K562 (cell line): ENCODE results near the gene MADCAM1. TPM values are rescaled to one million over a fixed set of nuclear protein-coding genes. Genes with fewer than 3 reads are reported as not detected.

Experiments
- ARHGAP35 ChIP-seq: fragments of 450-650 bp; IDR thresholded peaks from 2 replicates; pipeline ENCODE4 v1.6.1; 2018; ENCODE audit not compliant: partially characterized antibody
- ARNT ChIP-seq, 2 experiments: fragments of 450-650 bp; IDR thresholded peaks; 2 replicates each; pipeline ENCODE4 v1.6.1; 2016; ENCODE audit warnings: mild to moderate bottlenecking in 1 of 2
- DDX20 ChIP-seq: fragments of 450-650 bp; IDR thresholded peaks from 2 replicates; pipeline ENCODE4 v1.6.1; 2016; ENCODE audit warnings: missing genetic modification characterization, low read depth, mild to moderate bottlenecking, missing compliant biosample characterization, moderate library complexity
- EHMT2 ChIP-seq: fragments of 450-650 bp; IDR thresholded peaks from 2 replicates; pipeline ENCODE4 v1.6.1; 2018; ENCODE audit warnings: antibody characterized with exemption
- EP400 ChIP-seq: fragments of 450-650 bp; IDR thresholded peaks from 2 replicates; pipeline ENCODE4 v1.6.1; 2017; ENCODE audit warnings: antibody characterized with exemption, mild to moderate bottlenecking, moderate library complexity
- GABPA ChIP-seq: fragments of 200-800 bp; sonication (Bioruptor generic); conservative IDR thresholded peaks from 2 replicates; pipeline ENCODE4 v1.6.1; 2016; ENCODE audit warnings: low read depth, missing genetic modification characterization, missing compliant biosample characterization
- POLR2AphosphoS5 ChIP-seq: IDR thresholded peaks from 2 replicates; pipeline ENCODE4 v1.6.1; 2011; ENCODE audit warnings: mild to moderate bottlenecking, low read depth, low read length, moderate library complexity; ENCODE audit not compliant: control insufficient read depth, insufficient read depth
- POU5F1 ChIP-seq: fragments of 150-350 bp; IDR thresholded peaks from 2 replicates; pipeline ENCODE4 v1.6.1; 2014; ENCODE audit warnings: borderline replicate concordance, low read length, low read depth, mild to moderate bottlenecking; ENCODE audit not compliant: partially characterized antibody
- PURB ChIP-seq: sonication (generic); formaldehyde crosslinking; IDR thresholded peaks from 2 replicates; pipeline ENCODE4 v1.9.0; 2021; ENCODE audit warnings: low read depth, mild to moderate bottlenecking, missing genetic modification reagents
- RAD51 ChIP-seq: fragments of 450-650 bp; IDR thresholded peaks from 2 replicates; pipeline ENCODE4 v1.7.1; 2016; ENCODE audit warnings: low read depth, mild to moderate bottlenecking, borderline replicate concordance
- SMARCA5 ChIP-seq: fragments of 450-650 bp; IDR thresholded peaks from 2 replicates; pipeline ENCODE4 v1.6.1; 2016
- SRSF1 ChIP-seq: fragments of 200-400 bp; formaldehyde crosslinking; IDR thresholded peaks from 2 replicates; pipeline ENCODE4 v1.6.1; 2017; ENCODE audit warnings: mild to moderate bottlenecking, low read depth, low read length, moderate library complexity
- TCF3 ChIP-seq: sonication (generic); formaldehyde crosslinking; IDR thresholded peaks from 2 replicates; pipeline ENCODE4 v1.4.0; 2020; ENCODE audit warnings: mild to moderate bottlenecking, missing genetic modification reagents
- TCFL5 ChIP-seq: fragments of 250-450 bp; sonication (Bioruptor Pico); conservative IDR thresholded peaks from 2 replicates; pipeline ENCODE4 v1.6.1; 2021; ENCODE audit warnings: mild to moderate bottlenecking, moderate library complexity, matching md5 sums
- TEAD2 ChIP-seq: fragments of 450-650 bp; IDR thresholded peaks from 2 replicates; pipeline ENCODE4 v1.6.1; 2016; ENCODE audit warnings: missing genetic modification characterization, control low read depth, missing compliant biosample characterization
- ZNF354B ChIP-seq: fragments of 250-450 bp; sonication (Bioruptor Pico); IDR thresholded peaks from 2 replicates; pipeline ENCODE4 v1.4.0; 2020
- ZNF507 ChIP-seq: conservative IDR thresholded peaks from 2 replicates; pipeline ENCODE4 v1.6.1; 2017; ENCODE audit warnings: missing genetic modification characterization, missing compliant biosample characterization
- polyA plus RNA-seq, 8 experiments: library from polyadenylated mRNA; depleted of rRNA in 4 of 8; stranded (reverse) in 5 of 8; unstranded in 3 of 8; fragments of >200 nt; fragmentation: Nextera tagmentation in 2 of 8; fragmentation: Illumina TruSeq in 1 of 8; extraction: Ambion mirVana in 2 of 8; extraction: Trizol in 1 of 8; gene quantifications; 2 replicates each; pipeline versions ENCODE4 v1.2.1 to v1.2.3, GENCODE V29; 2011 to 2014; ENCODE audit warnings: inconsistent platforms in 1 of 8, missing spikeins in 1 of 8
- total RNA-seq, 7 experiments: library from RNA; depleted of rRNA in 6 of 7; stranded (reverse); fragments of >200 nt in 6 of 7; fragmentation: Illumina TruSeq in 2 of 7; extraction: Trizol in 2 of 7; gene quantifications; 2 replicates each; pipeline versions ENCODE4 v1.2.1 to v1.2.3, GENCODE V29; 2011 to 2021; ENCODE audit warnings: low replicate concordance in 1 of 7
- TF ChIP-seq, protein P1 (sequence below): fragments of 250-450 bp; sonication (Bioruptor Pico); IDR thresholded peaks from 2 replicates; pipeline ENCODE4 v1.9.0; 2021; ENCODE audit warnings: mild to moderate bottlenecking, inconsistent platforms
- TF ChIP-seq, protein P2 (sequence below): sonication (generic); IDR thresholded peaks from 2 replicates; pipeline ENCODE4 v1.6.1; 2016
- TF ChIP-seq, protein P3 (sequence below): fragments of 250-450 bp; sonication (Bioruptor Pico); IDR thresholded peaks from 2 replicates; pipeline ENCODE4 v1.5.0; 2021; ENCODE audit warnings: mild to moderate bottlenecking, borderline replicate concordance
- TF ChIP-seq, protein P4 (sequence below): sonication (generic); formaldehyde crosslinking; IDR thresholded peaks from 2 replicates; pipeline ENCODE4 v1.8.0; 2022; ENCODE audit warnings: mild to moderate bottlenecking, missing genetic modification reagents, borderline replicate concordance

Gene MADCAM1
- total and polyA plus RNA-seq, 9 of the 15 experiments (the other 6 are each of a cell fraction or from before 2014, with no cell fraction given), result 0.09 to 0.36 (median 0.09) TPM; not detected in 6

DNA sequence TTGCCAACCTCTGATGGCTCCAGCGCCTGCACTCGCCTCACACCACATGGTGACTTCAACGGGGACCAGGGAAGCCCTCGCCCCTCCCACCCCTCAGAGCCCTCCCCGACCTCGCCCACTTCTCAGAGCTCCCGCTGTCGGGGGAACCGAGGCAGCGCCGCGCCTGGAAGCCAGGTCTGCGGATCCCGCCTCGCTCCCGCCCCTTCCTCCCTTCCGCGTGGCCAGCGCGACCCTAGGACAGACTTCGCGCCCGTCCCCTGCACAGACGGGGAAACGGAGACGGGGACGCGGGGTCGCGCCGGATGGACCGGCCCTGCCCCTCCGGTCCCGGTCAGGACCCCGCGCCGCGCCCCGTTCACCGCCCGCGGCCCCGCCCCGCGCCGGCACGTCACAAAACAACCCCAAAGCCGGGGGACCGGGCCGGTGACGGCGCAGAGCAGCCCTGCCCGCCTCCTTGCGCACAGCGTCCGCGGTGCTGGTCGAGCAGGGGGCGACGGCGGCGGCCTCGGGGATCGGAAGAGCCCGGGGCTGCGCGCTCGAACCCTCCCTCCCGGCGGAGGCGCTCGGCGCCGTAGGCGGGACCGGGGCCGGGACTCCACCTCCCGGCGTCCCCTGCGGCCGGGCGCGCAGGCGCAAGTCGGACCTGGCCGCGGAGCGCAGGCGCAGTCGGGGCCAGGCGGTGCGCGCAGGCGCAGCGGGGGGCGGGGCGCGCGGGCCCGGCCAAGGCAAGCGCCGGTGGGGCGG, 34.9 kb downstream of the MADCAM1 start (continued):
- TF ChIP-seq, protein P1, sequence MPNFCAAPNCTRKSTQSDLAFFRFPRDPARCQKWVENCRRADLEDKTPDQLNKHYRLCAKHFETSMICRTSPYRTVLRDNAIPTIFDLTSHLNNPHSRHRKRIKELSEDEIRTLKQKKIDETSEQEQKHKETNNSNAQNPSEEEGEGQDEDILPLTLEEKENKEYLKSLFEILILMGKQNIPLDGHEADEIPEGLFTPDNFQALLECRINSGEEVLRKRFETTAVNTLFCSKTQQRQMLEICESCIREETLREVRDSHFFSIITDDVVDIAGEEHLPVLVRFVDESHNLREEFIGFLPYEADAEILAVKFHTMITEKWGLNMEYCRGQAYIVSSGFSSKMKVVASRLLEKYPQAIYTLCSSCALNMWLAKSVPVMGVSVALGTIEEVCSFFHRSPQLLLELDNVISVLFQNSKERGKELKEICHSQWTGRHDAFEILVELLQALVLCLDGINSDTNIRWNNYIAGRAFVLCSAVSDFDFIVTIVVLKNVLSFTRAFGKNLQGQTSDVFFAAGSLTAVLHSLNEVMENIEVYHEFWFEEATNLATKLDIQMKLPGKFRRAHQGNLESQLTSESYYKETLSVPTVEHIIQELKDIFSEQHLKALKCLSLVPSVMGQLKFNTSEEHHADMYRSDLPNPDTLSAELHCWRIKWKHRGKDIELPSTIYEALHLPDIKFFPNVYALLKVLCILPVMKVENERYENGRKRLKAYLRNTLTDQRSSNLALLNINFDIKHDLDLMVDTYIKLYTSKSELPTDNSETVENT (CRISPR knock-in tag), result no peak
- TF ChIP-seq POLR2AphosphoS5 (no peak; the same call in 1 of the 2 replicates), GABPA (tag) (peak; percentile 48; the same call in 1 of the 2 replicates), SRSF1 (no peak), TEAD2 (tag) (no peak), DDX20 (no peak), TCFL5 (no peak), PURB (CRISPR knock-in tag) (no peak), SMARCA5 (no peak), EHMT2 (no peak), TCF3 (CRISPR knock-in tag) (no peak; the same call in 1 of the 2 replicates), ZNF507 (tag) (no peak), RAD51 (no peak), ARNT (IDR thresholded peaks at IDR 0.05) (no peak), POU5F1 (peak; percentile 65), ZNF354B (CRISPR knock-in tag) (no peak), ARHGAP35 (no peak), EP400 (peak; percentile 62; the same call in 1 of the 2 replicates)
- TF ChIP-seq, protein P2, sequence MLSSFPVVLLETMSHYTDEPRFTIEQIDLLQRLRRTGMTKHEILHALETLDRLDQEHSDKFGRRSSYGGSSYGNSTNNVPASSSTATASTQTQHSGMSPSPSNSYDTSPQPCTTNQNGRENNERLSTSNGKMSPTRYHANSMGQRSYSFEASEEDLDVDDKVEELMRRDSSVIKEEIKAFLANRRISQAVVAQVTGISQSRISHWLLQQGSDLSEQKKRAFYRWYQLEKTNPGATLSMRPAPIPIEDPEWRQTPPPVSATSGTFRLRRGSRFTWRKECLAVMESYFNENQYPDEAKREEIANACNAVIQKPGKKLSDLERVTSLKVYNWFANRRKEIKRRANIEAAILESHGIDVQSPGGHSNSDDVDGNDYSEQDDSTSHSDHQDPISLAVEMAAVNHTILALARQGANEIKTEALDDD, result no peak
- TF ChIP-seq, protein P3, sequence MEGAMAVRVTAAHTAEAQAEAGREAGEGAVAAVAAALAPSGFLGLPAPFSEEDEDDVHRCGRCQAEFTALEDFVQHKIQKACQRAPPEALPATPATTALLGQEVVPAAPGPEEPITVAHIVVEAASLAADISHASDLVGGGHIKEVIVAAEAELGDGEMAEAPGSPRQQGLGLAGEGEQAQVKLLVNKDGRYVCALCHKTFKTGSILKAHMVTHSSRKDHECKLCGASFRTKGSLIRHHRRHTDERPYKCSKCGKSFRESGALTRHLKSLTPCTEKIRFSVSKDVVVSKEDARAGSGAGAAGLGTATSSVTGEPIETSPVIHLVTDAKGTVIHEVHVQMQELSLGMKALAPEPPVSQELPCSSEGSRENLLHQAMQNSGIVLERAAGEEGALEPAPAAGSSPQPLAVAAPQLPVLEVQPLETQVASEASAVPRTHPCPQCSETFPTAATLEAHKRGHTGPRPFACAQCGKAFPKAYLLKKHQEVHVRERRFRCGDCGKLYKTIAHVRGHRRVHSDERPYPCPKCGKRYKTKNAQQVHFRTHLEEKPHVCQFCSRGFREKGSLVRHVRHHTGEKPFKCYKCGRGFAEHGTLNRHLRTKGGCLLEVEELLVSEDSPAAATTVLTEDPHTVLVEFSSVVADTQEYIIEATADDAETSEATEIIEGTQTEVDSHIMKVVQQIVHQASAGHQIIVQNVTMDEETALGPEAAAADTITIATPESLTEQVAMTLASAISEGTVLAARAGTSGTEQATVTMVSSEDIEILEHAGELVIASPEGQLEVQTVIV (CRISPR knock-in tag), result no peak
- TF ChIP-seq, protein P4, sequence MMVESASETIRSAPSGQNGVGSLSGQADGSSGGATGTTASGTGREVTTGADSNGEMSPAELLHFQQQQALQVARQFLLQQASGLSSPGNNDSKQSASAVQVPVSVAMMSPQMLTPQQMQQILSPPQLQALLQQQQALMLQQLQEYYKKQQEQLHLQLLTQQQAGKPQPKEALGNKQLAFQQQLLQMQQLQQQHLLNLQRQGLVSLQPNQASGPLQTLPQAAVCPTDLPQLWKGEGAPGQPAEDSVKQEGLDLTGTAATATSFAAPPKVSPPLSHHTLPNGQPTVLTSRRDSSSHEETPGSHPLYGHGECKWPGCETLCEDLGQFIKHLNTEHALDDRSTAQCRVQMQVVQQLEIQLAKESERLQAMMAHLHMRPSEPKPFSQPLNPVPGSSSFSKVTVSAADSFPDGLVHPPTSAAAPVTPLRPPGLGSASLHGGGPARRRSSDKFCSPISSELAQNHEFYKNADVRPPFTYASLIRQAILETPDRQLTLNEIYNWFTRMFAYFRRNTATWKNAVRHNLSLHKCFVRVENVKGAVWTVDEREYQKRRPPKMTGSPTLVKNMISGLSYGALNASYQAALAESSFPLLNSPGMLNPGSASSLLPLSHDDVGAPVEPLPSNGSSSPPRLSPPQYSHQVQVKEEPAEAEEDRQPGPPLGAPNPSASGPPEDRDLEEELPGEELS (CRISPR knock-in tag), result no peak; the same call in 1 of the 2 replicates
